Measurements from ENCODE around the gene GSTM4.

DNA sequence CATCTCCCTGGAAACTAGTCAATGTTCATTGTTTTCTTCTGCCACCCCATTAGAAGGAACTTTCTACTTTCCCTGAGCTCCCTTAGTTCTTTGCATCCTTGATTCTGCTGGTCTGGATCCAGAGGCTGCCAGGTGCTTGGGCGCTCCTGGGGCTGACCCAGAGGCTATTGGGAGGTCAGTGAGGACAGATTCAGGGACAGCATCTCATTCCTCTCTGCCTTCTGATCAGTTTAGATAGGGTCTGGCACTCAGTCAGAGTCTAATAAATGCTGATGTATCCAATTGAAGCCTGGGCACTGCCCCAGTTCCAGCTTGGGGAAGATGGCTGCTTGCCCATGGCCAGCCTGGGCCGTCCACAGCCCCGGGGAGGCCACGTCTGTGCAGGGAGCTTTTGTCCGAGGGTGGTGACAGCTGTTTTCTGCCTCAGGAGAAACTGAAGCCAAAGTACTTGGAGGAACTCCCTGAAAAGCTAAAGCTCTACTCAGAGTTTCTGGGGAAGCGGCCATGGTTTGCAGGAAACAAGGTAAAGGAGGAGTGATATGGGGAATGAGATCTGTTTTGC lies 34.0 kb downstream of the GSTM4 start:
- TF ChIP-seq, protein P1, sequence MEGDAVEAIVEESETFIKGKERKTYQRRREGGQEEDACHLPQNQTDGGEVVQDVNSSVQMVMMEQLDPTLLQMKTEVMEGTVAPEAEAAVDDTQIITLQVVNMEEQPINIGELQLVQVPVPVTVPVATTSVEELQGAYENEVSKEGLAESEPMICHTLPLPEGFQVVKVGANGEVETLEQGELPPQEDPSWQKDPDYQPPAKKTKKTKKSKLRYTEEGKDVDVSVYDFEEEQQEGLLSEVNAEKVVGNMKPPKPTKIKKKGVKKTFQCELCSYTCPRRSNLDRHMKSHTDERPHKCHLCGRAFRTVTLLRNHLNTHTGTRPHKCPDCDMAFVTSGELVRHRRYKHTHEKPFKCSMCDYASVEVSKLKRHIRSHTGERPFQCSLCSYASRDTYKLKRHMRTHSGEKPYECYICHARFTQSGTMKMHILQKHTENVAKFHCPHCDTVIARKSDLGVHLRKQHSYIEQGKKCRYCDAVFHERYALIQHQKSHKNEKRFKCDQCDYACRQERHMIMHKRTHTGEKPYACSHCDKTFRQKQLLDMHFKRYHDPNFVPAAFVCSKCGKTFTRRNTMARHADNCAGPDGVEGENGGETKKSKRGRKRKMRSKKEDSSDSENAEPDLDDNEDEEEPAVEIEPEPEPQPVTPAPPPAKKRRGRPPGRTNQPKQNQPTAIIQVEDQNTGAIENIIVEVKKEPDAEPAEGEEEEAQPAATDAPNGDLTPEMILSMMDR (IDR thresholded peaks at IDR 0.05) = no peak
- TF ChIP-seq POLR2A (IDR thresholded peaks at IDR 0.05) = no peak
- TF ChIP-seq POLR2AphosphoS5 (IDR thresholded peaks at IDR 0.05) = no peak
